H1 (cell line): Measurements from ENCODE around the gene SRM. TPM values are rescaled to one million over a fixed set of nuclear protein-coding genes. Genes with fewer than 3 reads are reported as not detected.

Experiments
- BACH1 ChIP-seq: IDR thresholded peaks from 2 replicates; pipeline ENCODE4 v1.6.1; 2012; ENCODE audit warnings: low read length, improper control_type of control experiment
- USF2 ChIP-seq: IDR thresholded peaks from 2 replicates; pipeline ENCODE4 v1.6.1; 2011; ENCODE audit warnings: low read length, improper control_type of control experiment
- polyA plus RNA-seq, 7 experiments: library from polyadenylated mRNA; depleted of rRNA in 3 of 7; stranded (reverse) in 5 of 7; unstranded in 2 of 7; fragments of >200 nt in 5 of 7; fragments of 200-250 nt in 2 of 7; gene quantifications; 1 replicate in 5 of 7; 2 replicates in 1 of 7; 4 replicates in 1 of 7; pipeline versions ENCODE4 v1.2.1 to v1.2.3, GENCODE V29; 2011 to 2013; ENCODE audit warnings: missing spikeins in 2 of 7, mixed read lengths in 2 of 7
- total RNA-seq: library from RNA; stranded (reverse); fragmentation: NEBNext Ultra II Directional; extraction: Animal tissue kit (Norgen Biotek cat#: 25700); gene quantifications from 2 replicates; pipeline ENCODE4 v1.2.1, GENCODE V29; 2021

Gene SRM
- total and polyA plus RNA-seq, 2 of the 8 experiments (the other 6 are each of a cell fraction or from before 2014, with no cell fraction given), result 110 to 208 TPM

DNA sequence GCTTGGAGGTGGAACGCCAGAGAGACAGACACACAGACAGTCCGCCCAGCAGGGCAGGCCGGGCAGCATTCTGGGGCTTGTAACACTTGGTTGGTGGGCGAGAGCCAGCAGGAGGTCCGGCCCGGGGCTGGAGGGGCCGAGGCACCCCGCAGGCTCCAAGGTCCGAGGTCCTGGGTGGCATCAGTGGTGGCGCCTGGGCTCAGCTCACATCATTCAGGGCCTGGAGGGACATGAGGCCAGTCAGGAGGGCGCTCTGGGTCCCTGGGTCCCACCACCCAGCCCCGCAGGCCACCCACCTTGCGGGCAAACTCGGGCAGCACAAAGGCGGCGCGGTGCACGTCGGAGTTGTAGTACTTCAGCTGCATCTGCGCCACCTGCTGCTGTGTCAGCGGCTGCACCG is 5.2 kb downstream of the SRM start (continued):
- TF ChIP-seq USF2 (no peak), BACH1 (no peak)
